GM12892 (cell line): ENCODE data around the gene FBXW7.

ENCODE experiments used
- POLR2A ChIP-seq: IDR thresholded peaks from 2 replicates; pipeline ENCODE4 v1.6.1; 2011; ENCODE audit warnings: low read depth, low read length, control low read depth
- POLR2AphosphoS5 ChIP-seq: IDR thresholded peaks from 2 replicates; pipeline ENCODE4 v1.6.1; 2011; ENCODE audit warnings: low read depth, low read length, control low read depth

DNA sequence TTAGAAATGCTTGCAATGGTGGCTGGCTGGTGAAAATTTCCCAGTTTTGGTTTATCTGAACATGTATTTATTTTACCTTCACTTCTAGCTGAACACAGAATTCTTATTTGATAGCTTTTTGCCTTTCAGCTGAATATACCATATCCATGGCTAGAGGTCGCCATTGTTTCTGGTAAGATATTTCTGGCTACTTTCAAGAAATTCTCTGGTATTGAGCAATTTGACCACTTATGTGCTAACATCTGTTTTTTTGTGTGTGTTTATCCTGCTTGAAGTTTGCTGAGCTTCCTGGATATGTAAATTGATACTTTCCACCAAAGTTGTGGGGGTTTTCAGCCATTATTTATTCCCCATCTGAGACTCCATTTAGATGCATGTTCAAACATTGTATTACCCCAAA is 75.4 kb downstream of the FBXW7 start:
- no peak for TF ChIP-seq POLR2A
- TF ChIP-seq POLR2AphosphoS5: no peak
